ELF-1 (cell line): ENCODE data around the gene RNASE12.
"Not testable (repeated sequence)": the region's sequence is repeated elsewhere in the genome, so short reads cannot be mapped to it uniquely, and the experiment has no call there.

Source experiments
- DNase-seq: peaks from one replicate; pipeline ENCODE4 v3.0.0-alpha.2; 2016; ENCODE audit warnings: low read depth, low spot score

RNASE12 gene

DNA sequence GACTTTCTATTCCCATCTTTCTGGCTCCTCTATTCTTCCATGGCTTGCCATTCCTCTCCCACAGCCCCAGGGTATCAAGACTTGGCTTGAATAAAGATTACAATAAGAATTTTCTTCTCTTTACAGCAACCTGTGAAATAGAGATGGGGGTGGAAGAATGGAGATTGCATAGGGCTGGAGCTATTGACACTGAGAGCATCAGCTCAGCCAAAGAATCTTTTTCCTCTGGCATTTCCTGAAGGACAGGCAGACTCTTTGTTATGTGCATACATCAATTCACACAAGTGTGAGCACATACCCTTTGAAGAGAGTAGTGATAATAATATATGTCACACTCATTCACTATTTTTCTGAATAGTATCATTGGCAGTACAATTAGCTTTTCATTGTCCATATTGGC, 8.0 kb downstream of the RNASE12 start:
- DNase-seq = no peak

DNA sequence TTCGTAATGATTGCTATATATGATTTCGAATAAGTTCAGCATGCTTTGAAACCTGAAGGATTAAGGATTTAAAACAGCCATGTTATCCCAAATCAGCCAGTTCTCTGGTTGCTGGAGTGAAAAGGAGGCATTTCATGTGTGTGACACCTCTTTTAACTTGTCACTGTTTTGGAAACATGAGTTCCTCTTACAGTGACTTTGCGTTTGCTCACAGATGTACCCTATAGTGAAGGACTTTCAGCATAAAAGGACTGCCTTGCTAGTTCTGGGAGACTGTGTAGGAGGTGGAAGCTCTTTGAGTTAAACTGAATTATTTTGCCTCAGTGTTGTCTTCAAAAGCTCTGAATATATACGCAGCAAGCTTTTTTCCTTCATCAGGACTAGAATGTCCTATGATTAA, 10.9 kb downstream of the RNASE12 start:
- no peak for DNase-seq

DNA sequence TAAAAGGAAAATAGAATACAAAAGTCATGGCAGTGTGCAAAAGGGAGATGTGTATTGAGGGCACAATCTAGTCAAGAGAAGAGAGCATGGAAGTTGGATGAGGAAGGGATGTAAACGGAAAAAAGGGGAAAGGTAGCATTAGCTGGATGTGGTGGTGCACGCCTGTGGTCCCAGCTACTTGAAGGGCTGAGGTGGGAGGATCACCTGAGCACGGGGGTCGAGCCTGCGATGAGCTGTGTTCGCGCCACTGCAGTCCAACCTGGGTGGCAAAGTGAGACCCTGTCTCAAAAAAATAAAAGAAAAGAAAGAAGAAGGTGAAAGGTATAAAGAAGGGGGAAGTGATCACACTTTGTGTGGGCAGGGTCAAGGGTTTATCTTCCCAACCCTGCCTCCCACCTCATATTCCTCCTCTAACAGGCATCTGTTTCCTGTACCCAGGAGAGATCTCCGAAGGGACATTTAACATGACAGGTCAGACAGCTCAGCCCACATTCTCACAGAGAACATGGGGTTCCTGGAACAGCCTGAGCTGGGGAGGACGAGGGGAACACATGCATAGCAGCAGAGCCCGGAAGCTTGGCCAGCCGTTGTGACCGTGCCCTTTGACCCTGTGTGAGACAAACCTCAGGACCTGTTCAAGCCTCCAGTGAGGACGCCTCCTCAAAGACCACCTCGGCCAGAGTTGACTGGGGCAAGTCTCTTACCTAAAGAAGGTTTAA, 12.2 kb downstream of the RNASE12 start:
- peak; percentile 17 for DNase-seq

DNA sequence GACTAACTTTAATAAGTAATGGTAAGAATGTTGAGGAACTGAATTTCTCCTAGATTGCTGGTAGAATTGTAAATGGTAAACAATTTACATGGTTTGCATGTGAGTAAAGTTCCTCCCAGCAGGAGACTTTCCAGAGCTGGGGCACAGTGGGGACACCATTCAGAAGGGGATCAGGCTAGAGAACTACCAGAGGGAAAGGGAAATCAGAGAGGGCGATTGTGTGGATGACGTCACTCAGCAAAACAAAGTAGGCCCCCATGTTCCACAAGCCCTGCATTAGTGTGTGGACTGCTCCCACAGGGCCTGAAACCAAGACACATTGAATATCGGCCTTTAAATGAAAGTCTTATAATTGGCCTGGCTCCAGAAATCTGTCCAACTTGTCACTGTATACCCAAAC, 12.9 kb downstream of the RNASE12 start:
- peak; percentile 56 for DNase-seq

DNA sequence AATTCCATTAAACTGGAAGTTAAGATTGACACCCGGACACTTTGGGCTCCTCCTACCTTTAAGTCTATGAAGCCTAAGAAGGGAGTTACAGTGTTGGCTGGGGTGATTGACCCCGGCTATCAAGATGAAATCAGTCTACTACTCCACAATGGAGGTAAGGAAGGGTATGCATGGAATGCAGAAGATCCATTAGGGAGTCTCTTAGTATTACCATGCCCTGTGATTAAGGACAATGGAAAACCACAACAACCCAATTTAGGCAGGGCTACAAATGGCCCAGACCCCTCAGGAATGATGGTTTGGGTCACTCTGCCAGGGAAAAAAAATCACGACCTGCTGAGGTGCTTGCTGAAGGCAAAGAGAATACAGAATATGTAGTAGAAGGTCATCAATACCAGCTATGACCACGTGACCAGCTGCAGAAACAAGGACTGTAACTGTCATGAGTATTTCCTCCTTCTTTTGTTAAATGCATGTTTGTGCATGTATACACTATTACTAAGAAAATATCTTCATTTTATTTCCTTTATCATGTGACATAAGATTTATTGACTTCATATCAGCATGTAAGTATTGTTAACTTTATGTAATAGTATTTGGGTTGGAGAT, 18.7 kb downstream of the RNASE12 start:
- DNase-seq = peak; percentile 73

DNA sequence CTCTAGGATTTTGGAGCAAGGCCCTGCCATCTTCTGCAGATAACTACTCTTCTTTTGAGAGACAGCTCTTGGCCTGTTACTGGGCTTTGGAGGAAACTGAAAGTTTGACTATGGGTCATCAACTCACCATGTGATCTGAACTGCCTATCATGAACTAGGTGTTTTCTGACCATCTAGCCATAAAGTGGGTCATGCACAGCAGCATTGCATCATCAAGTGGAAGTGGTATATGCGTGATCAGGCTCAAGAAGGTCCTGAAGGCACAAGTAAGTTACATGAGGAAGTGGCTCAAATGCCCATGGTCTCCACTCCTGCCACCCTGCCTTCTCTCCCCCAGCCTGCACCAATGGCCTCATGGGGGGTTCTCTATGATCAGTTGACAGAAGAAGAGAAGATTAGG, 20.5 kb downstream of the RNASE12 start:
- not testable (repeated sequence) for DNase-seq

DNA sequence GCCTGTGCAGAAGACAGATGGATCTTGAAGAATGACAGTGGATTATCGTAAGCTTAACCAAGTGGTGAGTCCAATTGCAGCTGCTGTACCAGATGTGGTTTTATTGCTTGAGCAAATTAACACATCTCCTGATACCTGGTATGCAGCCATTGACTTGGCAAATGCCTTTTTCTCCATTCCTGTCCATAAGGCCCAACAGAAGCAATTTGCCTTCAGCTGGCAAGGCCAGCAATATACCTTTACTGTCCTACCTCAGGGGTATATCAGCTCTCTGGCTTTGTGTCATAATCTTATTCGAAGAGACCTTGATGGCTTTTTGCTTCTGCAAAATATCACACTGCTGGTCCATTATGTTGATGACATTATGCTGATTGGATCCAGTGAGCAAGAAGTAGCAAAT, 21.3 kb downstream of the RNASE12 start:
- DNase-seq = not testable (repeated sequence)

DNA sequence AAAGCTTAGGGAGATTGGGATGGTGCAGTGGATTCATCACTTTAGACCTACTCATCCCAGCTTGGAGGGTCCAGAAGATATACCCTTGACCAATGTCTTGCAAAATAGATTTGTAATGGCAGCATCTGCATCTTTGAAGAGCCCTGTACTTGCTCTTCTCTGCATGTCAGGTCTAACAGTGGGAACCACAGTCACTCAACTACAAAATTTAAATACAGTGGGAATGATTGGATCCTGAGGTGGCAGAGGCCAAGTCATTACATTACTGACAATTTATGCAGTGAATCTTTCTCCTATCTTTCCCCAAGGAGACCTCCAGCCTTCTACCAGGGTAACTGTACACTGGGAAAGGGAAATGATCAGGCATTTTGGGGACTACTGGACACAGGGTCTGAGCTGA, 22.1 kb downstream of the RNASE12 start:
- DNase-seq = no peak

DNA sequence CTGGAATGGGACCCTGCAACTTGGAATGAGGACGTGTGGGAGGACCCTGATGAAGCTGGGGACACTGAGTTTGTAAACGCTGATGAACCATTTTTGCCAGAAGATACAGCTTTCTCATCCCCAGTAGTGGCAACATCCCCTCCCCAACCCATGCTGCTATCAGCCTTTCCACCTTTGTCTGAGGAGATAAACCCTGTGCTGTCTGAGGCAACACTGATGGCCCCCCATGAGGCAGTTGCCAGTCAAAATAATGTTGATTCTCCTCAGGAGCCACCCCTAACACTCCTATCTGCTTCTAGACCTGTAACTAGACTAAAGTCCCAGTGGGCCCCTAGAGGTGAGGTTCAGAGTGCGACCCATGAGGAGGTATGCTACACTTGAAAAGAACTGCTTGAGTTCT, 22.8 kb downstream of the RNASE12 start:
- DNase-seq = no peak

DNA sequence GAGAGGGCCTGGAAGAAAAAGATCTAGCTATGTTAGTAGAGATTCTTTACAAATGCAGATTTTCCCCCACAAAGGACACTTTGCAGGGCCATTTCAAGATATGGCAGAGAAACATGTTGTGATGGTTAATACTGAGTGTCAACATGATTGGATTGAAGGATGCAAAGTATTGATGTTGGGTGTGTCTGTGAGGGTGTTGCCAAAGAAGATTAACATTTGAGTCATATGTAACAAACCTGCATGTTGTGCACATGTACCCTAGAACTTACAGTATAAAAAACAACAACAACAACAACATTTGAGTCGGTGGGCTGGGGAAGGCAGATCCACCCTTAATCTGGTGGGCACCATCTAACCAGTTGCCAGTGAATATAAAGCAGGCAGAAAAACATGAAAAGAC, 24.0 kb downstream of the RNASE12 start:
- DNase-seq = not testable (repeated sequence)

DNA sequence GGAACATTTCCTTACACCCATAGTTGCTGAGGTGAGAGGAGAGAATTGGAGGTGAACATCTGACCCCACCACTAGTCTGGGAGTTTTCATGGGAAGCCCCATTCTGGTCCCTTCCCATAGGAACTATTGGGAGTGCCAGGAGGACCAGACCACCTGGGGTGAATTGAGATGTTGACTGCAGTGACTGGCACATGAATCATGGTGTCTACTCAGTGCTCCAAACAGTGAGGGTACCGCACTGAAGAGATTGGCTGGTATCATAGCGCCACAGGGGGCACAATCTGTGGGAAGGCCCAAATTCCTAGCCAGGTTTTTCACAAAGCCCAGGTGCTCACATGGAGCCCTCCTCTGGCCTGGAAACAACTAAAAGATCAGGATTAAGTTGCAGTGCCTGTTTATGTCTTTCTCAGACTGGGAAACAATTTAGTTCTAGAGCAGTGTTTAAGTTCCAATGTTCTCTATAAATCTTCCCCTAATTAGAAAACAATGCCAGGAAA, 26.6 kb downstream of the RNASE12 start:
- no peak for DNase-seq

DNA sequence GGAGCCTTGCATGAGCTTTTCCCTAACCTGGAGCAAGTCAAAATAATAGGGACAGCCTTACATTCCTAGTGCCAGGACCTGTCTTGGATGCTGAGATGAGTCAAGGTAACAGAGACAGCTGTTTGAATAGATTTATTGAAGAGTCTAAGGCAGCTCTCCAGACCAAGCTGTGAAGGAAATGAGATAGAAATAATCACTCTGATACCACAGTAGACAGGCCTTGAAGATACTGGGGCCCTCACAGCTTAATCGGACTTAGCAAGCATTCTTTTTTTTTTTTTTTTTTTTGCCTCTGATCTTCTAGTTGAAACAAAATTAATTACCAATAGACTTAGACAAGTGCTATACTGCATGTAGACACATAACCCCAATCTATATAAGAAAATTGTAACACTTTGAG, 27.2 kb downstream of the RNASE12 start:
- no peak for DNase-seq

DNA sequence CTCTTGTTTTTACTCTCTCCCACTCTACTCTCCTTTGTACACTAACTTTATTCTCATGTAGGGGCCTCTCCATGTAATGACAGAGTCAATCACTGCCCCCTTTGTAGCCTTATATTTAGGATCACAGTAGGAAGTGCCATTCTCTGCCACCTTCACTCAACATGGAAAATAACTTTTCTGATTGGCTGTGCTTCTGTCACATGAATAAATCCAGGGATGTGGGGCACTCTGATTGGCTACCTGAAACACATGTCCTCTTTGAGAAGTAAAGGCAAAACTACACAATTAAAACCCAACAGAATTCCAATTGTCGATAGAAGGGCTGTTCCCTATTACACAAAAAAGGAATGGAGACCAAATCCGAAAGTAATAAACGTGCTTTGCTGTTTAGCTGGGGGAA, 30.2 kb downstream of the RNASE12 start, which contains the start of gene RNASE9:
RNASE9 (minus strand) TSS at position 87 of the 400 bp plus-strand sequence.
- no peak for DNase-seq

DNA sequence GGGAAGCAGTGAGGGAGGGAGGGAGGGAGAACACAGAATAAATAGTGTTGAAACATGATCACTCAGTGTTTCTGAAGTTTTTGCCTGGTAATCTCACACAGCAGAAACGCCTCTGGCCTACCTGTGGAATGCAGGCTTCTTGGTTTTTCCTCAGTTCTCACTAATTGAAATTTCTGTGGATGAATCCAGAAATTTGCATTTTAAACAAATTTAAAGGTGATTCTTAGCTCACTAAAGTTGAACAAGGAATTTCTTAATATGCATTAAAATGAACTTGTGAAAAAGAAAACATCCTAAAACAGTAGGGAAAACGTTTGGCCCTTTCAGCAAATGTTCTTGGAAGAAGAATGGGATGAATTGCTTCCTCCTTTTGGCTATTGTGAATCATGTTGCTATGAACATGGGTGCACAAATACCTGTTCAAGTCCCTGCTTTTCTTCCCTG, 31.7 kb downstream of the RNASE12 start:
- no peak for DNase-seq

DNA sequence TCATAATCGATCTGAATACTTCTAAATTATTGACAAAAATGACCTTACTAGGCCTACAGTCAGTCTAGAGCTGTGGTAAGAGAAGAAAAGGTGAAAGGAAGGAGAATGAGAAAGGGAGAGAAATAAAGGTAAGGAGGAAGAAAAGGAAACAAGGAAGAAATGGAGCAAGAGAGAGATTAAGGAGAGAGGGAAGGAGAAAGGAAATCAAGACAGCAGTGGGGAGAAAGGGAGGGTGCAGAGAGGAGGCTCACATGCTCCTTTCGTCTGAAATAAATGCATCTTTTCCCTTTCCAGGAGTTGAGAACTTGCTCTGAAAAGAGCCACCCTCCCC, 34.0 kb downstream of the RNASE12 start:
- DNase-seq = no peak

DNA sequence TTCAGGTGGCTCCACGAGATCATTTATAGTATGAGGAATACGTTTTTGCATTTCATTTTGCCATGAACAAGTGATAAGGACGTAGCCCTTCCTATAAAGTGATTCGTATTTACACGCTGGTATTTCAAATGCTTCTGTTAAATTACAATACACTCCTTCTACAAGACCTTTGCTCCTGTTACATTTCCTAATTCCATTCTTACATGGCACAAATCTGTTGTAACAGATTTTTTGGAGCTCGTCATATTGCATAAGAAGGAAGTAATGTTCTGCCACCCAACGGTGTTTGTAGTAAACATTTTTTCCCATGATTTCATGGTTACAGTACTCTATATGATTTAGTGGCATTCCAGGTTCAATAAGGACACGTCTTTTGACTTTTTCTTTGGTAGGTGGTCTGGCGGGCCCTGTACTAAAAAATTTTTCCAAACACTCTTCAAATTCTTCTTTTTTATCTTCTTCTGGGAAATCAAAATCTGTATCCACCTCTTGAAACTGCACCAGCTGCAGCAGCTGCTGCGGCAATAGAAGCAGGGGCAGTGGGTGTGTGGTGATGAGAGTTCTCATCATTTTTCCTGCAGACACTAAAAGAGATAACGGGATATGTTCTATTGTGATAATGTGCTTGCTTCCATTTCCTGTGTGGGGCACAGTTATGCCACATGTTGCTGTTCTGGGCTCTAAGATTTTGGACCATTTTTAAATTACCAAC, 34.5 kb downstream of the RNASE12 start:
- no peak for DNase-seq

DNA sequence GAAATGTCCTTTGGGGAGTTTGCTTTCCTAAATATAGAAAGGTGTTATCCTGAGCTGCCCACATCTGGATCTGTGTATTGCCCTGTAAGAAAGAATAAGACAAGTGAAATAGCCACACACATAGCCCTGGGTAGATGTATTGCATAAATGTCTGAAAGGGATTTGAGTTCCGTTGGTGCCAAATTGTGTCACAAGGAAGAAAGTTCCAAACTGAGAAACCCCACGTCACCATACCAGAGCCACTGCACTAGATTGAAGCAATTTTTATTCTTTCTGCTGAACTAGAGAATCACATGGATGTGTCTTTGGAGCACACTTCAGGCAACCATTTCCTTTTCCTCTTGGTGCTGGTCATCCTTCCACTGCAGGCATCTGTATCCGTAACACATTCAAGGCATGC, 35.3 kb downstream of the RNASE12 start:
- DNase-seq = no peak

DNA sequence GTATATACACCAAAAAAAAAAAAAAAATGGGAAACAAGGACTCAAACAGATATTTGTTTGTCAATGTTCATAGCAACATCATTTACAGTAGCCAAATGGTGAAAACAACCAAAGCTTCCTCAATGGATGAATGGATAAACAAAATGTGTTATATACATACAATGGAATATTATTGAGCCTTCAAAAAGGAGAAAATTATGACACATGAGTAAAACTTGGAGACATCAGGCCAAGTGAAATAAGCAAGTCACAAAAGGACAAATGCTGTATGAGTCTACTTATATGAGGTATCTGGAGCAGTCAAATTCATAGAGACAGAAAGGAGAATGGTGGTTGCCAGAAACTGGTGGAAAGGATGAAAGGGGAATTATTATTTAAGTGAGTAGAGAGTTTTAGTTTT, 38.2 kb downstream of the RNASE12 start:
- no peak for DNase-seq

DNA sequence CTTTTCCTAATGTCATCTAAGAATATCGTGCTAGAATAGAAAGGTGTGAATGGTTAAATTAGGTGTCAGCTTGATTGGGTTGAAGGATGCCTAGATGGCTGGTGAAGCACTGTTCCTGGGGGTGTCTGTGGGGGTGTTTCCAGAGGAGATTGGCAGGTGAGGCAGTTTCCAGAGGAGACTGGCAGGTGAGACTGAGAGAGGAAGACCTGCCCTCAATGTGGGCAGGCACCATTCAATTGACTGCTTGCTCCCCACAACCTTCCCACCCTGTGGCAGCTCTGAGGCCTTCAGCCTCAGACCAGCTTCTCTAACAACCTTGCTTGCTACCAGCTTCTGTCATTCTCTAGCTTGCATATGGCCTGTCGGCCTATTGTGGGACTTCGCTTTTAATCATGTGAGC, 39.6 kb downstream of the RNASE12 start:
- DNase-seq = no peak

DNA sequence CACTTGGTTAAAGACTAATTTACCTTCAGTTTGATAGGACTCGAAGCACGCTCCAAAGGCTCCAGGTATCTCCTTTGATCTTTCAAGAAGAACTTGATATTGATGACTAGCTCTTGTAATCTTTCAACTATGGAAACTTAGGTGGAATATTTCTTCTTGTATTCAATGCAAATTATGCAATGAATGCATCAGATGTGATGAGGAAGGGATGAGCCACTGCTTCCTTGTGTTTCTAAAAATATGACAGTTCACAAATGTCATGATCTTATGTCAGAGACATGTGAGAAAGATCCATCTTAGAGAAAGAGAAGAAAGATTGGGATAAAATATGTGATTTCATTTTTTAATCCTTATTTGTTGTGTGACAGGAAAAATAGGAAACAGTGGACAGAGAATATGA, 40.2 kb downstream of the RNASE12 start:
- no peak for DNase-seq

DNA sequence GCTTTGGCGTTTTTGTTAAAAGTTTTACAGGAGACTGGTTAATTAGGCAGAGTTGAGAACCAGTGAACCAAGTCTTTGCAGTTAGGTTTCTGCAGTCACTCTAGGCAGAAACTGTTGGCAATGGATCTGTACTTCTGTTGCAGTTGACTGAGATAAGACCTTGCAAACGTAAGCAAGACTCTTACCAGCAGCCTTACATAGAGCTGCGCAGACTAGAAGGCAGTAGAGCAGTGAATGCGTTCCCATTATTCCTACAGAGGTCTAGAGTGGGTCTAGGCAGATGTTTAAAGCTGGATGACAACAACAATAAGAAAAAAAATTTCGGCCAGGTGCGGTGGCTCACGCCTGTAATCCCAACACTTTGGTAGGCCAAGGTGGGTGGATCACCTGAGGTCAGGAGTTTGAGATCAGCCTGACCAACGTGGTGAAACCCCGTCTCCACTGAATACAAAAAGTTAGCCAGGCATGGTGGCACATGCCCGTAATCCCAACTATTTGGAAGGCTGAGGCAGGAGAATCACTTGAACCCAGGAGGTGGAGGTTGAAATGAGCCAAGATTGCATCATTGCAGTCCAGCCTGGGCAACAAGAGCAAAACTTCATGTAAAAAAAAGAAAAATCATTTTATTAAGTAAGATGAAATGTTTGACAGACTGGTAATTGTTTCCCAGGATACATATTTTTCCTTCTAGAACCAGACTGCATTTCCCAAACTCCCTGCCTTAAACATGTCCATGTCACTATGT, 42.6 kb downstream of the RNASE12 start:
- no peak for DNase-seq

DNA sequence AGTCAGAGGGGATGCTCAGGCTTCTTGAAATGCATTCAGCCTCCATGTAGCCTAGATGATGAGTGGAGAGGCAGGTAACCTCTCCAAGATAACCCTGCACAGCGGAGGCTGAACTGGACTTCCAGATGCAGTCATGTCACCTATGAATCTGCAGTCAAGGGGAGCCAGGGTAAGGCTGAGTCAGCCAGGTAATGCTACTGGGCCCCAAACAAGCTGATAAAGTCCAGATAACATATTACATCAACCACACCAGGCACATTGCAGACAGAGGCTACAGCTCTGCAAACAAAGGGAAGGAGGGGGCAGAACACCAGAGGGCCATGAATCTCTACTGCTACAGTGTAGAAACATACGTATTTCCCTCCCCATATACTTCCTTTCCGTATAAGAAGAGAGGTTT, 44.3 kb downstream of the RNASE12 start:
- DNase-seq = no peak
